COLO668 (cell line): Measurements from ENCODE around the gene IQCK.

Source experiments
- DNase-seq: peaks from one replicate; lab custom pipeline; 2025; ENCODE audit not compliant: unreplicated experiment; lab: John Stamatoyannopoulos, UW

The IQCK gene

DNA sequence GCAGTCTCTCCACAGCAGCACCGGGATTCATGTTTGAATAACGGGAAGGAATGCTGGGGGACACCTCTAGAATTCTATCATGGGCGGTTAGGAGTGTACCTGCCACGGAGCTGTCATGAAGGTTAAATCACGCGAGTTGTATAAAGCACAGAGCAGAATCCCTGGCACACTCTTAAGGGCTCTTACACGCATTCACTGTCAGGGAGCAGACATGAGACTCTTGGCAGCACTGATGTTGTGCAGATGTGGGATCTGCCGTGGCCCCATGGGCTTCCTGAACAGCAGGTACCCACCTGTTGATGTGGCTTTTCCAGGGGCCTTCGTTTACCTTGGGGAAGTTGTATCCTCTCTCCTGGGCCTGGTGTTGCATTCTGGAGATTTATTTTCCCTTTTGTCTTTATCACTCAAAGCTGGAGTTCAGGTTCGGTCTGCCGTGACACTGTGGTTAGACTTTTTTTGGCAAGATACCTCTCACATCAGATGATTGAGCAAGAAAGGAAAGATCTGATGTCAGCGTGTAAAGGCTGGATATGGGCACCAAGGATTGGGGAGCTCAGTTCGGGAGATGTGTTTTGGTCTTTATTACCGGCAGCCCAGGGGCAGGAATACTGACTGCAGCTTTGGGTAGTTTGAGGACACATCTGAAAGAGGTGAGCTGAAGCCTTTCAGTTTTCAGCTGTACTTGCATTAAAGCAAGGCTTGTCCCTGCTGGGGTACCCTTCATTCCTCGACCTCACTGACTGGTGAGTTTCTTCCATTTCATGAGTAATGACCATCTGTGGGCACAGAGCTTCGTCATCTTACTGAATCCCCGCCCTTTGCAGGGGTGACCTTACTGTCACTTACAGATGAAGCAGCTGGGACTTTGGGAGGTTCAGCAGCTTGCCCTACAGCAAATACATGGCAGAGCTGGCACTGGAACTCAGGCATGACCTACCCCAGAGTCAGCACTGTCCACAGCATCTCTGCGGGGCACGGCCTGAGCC is 19.3 kb upstream of the IQCK start:
- no peak for DNase-seq

DNA sequence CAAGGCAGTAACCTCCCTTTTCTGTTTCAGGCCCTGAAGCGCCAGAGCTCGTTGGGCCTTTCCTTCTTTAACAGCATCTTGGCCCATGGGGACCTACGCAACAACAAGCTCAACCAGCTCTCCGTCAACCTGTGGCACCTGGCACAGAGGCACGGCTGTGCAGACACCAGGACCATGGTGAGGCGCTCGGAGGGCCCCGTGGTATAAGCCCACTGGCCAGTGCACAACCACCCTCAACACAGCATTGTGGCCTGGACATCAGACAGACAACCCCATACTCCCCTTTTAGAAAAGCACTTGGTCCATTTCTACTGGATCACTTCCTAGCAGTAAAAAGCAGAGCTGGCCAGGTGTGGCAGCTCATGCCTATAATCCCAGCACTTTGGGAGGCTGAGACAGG is 18.6 kb upstream of the IQCK start:
- no peak for DNase-seq

DNA sequence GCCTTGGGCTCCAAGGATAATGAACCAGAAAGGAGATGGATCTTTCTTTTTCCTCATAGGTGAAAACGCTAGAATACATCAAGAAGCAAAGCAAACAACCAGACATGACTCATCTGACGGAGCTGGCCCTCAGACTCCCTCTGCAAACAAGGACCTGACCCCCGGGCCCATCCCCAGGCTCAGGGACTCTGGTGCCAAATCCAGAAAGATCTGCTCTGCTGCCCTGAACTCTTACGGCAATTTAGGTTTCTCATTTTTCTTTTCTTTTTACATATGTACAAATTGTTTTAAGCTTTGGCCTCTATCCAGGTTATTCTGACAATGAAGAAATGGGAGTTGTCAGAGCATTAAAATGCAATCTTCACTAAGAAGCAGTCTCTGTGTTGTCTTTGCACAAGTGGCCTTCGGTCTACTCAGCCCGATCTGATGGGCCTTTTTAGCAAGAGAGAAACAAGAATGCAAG is 17.7 kb upstream of the IQCK start:
- peak; percentile 57 for DNase-seq

GRCh38 chr16:19701091-19701490 is 17.0 kb upstream of the IQCK start:
- no peak for DNase-seq

GRCh38 chr16:19703172-19703889 is 14.7 kb upstream of the IQCK start:
- no peak for DNase-seq

DNA sequence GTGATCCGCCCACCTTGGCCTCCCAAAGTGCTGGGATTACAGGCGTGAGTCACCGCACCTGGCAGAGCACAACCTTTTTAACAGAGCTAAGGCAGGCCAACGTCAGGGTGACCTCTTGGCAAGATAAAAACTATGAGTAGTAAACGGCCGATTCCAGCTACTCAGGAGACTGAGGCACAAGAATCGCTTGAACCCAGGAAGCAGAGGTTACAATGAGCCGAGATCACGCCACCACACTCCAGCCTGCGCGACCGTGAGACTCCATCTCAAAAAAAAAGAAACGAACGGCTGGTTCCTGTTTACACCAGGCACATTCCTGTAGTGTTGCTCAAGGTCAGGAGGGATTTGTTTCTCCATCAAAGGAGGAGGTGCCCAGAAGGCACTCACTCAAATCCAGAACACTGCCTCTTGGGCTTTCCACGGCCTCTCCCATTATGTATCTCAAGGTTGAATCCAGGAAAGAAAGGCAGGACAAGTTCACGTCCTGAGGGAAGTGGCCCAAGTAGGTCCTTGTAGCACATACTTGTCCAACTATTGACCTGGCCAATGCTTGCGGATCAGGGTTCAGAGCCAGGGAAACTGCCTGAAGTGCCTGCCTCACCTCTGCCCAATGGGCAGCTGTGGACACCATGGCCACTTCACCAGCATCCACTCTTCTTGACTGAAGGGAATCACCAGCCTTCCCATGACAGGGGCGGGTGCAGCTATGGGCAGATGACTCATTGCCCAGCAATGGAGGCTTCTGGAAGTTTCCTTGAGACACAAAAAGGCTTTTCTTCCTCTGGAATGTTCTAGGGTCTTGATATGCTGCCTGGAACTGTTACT is 13.5 kb upstream of the IQCK start:
- DNase-seq = no peak

DNA sequence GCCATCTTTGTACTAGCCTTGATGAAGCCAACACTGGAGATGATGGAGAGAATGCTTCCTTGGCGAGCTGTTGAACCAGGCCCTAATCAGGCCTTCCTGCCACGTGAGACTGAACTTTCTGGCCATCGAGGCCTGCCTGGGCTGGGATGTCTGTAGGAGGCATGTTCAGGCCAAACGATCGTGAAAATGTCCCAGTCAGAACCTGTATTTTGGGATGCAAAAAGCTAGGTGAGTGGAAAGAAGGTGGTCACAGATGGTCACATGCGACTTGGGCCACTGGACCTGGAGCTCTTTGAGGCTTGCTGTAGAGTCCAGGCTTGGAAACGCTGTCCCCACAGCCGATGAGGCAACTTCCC is 12.9 kb upstream of the IQCK start:
- no peak for DNase-seq

GRCh38 chr16:19705843-19706242 is 12.2 kb upstream of the IQCK start:
- DNase-seq = no peak

DNA sequence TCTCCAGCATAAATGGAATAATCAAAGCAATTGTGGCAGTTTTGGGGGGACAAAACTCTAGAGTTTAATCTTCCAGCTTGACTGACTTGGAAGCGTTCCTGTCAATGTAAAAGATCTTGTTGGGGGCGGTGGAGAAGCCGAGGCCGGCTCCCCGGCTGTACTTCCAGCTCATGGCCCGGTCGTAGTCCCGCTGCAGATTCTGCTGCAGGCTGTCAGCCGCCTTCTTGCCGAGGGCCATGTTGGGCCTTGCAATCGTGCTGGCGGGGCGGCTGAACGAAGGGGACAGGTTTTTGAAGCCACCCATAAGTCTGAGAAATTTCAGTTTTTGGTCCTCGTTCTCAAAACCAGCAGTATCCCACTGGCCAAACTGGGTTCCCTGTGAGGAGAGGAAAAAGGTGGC is 11.2 kb upstream of the IQCK start:
- DNase-seq = no peak

GRCh38 chr16:19707569-19708295 is 10.3 kb upstream of the IQCK start:
- DNase-seq = no peak

- DNase-seq = no peak
Measured at GRCh38 chr16:19708296-19709205, 9.5 kb upstream of the IQCK start.

DNA sequence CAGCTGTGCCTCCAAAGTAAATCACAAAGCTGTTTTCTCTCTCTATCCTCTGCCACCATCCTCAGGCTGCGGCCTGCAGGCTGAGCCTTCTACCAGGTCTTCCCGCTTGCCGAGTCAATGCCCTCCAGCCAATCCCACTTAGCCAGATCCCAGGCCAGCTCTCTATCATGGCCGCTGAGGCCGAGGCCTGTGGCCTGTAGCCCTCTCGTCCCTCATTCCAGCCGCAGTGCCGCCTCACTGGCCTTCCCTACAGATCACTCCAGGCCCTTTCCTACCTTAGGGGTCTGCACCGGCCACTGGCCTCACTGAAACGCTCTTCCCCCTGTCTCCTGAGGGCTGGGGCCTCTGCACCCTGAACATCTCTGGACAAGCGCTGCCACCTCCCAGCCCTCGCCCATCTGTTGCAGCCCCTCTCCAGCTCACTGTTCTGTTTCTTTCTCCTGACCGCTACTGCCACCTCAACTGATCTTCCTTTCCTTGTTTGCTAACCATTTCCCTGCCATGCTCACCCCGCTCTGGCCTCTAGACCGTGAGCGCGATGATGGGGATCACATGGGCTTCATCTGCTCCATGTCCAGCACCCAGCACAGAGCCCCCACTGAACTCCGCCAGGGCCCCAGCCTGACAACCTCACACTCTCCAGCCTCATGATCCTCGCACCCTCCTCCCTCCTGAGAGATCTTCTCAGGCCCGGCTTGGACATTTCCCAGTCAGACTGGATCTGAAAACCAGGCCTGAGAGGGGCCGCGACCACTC is 8.5 kb upstream of the IQCK start:
- no peak for DNase-seq

- DNase-seq = no peak
Measured at GRCh38 chr16:19710191-19710908, 7.7 kb upstream of the IQCK start.

GRCh38 chr16:19710991-19711545 is 7.0 kb upstream of the IQCK start:
- DNase-seq = no peak

DNA sequence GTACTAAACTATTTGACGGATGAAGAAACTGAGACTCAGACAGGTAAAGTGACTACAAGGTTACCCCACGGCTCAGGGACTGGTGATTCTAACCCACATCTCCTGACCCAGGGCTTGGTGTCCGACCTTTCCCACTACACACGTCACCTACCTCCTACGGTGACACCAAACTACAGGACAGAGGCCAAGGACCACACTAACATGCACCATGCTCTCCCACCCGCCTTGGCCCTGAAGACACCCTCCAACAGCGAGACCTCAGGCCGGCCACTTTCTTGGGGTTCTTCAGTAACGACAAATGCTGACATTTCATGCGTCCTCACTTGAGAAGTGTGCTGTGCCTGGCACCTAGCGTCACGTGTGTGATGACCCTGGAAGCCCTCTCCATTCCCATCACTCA is 6.4 kb upstream of the IQCK start:
- no peak for DNase-seq

GRCh38 chr16:19712418-19713058 is 5.5 kb upstream of the IQCK start:
- no peak for DNase-seq

- no peak for DNase-seq
Measured at GRCh38 chr16:19713697-19714096, 4.4 kb upstream of the IQCK start.
